Activated CD4-positive, alpha-beta T cell treated with anti-CD3 and anti-CD28 coated beads, Interleukin-2, amount 50 U/mL, for 24 hours (primary cell): ENCODE measurements around the gene C11orf91.

ENCODE experiments used
- DNase-seq, 2 donors: peaks; one replicate each; pipeline ENCODE4 v3.0.0-alpha.2; 2020; ENCODE audit warnings: low read depth in 1 of 2, low spot score in 1 of 2

The C11orf91 gene

DNA sequence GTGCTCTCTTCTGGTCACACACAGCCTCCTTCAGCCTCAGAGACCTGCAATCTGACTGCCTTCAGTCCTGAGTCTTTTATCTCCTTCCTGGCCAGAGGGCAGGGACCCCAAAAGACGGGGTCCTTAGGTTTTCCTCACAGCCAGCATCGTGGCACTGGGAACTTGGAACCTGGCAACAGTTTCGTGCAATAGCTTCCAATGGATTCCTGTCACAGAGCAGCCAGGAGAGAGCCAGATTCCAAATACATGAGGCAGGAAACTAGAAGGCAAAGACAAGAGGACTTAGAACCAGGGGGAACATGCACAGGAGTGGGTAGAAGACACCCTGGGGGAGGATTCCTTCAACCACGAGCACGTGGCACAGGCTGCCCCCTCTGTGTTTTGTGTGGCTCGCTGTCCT lies 48.6 kb downstream of the C11orf91 start:
- no peak for DNase-seq

DNA sequence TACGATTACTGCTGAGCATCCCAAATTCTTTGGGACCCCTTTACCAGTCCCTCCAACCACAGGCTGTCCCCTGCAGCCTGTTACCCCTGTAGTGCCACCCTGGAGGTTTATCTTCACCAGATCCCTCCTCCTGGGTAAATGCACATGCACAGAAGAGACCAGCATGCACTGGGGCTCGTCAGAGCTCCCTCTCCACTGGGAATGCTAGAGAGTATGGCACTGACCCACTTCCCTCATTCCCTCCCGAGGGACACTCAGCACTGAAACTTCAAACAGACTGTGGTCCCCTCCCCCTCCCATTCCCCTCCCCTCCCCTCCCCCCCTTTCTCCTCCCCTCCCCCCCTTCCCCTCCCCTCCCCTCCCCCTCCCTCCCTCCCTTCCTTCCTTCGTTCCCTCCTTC lies 49.1 kb downstream of the C11orf91 start:
- no peak for DNase-seq

- DNase-seq, result no peak
Measured at GRCh38 chr11:33649944-33650343, 50.7 kb downstream of the C11orf91 start.
